Right cardiac atrium (tissue), 5 donors: ENCODE measurements around the gene NBPF9. TPM values are rescaled to one million over a fixed set of nuclear protein-coding genes. Genes with fewer than 3 reads are reported as not detected.
"Not testable (repeated sequence)": the region's sequence is repeated elsewhere in the genome, so short reads cannot be mapped to it uniquely, and the experiment has no call there.

Experiments used
- ATAC-seq, 2 donors: fragments of 200-7000 bp; cut with Tn5 transposase; one replicate each; pipeline versions ENCODE4 v1.8.0 to v1.9.1; 2020; ENCODE audit warnings: moderate library complexity in 2 of 2, mild to moderate bottlenecking in 1 of 2
- DNase-seq, 3 donors: peaks; one replicate each; pipeline ENCODE4 v3.0.0-alpha.2; 2020
- H3K27ac ChIP-seq: one replicate; pipeline ENCODE4 v1.5.1; 2013; ENCODE audit warnings: mild to moderate bottlenecking, low read length, control low read depth, moderate library complexity
- H3K27me3 ChIP-seq: one replicate; pipeline ENCODE4 v1.6.1; 2013; ENCODE audit not compliant: control insufficient read depth, insufficient read depth
- H3K4me1 ChIP-seq: one replicate; pipeline ENCODE4 v1.6.1; 2013; ENCODE audit warnings: low read length; ENCODE audit not compliant: control insufficient read depth, insufficient read depth
- H3K4me3 ChIP-seq: one replicate; pipeline ENCODE4 v1.5.1; 2013; ENCODE audit warnings: low read length, control low read depth
- H3K9me3 ChIP-seq: one replicate; pipeline ENCODE4 v1.6.1; 2013; ENCODE audit warnings: low read length; ENCODE audit not compliant: control insufficient read depth
- WGBS: extraction: QIAGEN DNeasy Blood & Tissue Kit; methylation state at CpG from one replicate; pipeline ENCODE4 v1.1.7; 2013; 5-methylcytosine and 5-hydroxymethylcytosine counted together
- intact Hi-C, 4 donors: fragments of 100-400 bp; cut with DNase I; formaldehyde crosslinking; loops; one replicate each; pipeline versions ENCODE4 v1.11.0 to v1.14.0; 2022 to 2023
- long read RNA-seq, 4 donors: library from polyadenylated mRNA; unstranded; transcript quantifications; one replicate each; pipeline ENCODE4 v2.0.0, GENCODE V29; 2020 to 2021
- polyA plus RNA-seq: library from polyadenylated mRNA; stranded (reverse); fragments of 200-250 nt; gene quantifications from one replicate; pipeline ENCODE4 v1.2.3, GENCODE V29; 2013
- total RNA-seq, 4 donors: library from RNA; stranded (reverse); fragmentation: NEBNext Ultra II Directional; extraction: Animal tissue kit (Norgen Biotek cat#: 25700); gene quantifications; one replicate each; pipeline ENCODE4 v1.2.1, GENCODE V29; 2021
- donor health status: healthy with polysubstance abuse.
- donor health status: DM: no; HTN: yes; CAD: no.
- donor health status: DM: no; HTN: no; CAD: no.
- donor health status: DM: no; HTN: yes; CAD: no; lungs with severe emphysema.
- donor health status: DM: yes; HTN: yes; CAD: no.

NBPF9 gene
- 10 to 100 TPM in 1 of 4 donors, 1 to 10 TPM in 3; 6.1 to 11.1 (median 7.2) TPM for total RNA-seq
- polyA plus RNA-seq: 4.8 TPM
- long read RNA-seq, donor 1, partial matches to known transcripts: 1 of 13 reads
- long read RNA-seq, donor 1, other reads (novel, unspliced or antisense): 12 of 13 reads
- long read RNA-seq, donor 2, partial matches to known transcripts: 0 of 5 reads
- long read RNA-seq, donor 2, other reads (novel, unspliced or antisense): 5 of 5 reads
- long read RNA-seq, donor 3, partial matches to known transcripts: 10 of 40 reads
- long read RNA-seq, donor 3, other reads (novel, unspliced or antisense): 30 of 40 reads
- long read RNA-seq, donor 4, partial matches to known transcripts: 2 of 9 reads
- long read RNA-seq, donor 4, other reads (novel, unspliced or antisense): 7 of 9 reads

GRCh38 chr1:149103109-149104081 is at the start of gene NBPF9:
Gene NBPF9, minus strand, starts transcription at chr1:149103551. Its CDS starts 21,412 bp downstream, at chr1:149082139.
- ATAC-seq: peak; percentile 100
- DNase-seq: peak; percentile 66 to 89 (median 89)

GRCh38 chr1:149149909-149150308 is 46.6 kb upstream of the NBPF9 start:
- ATAC-seq, H3K4me3 ChIP-seq, H3K27me3 ChIP-seq, H3K4me1 ChIP-seq, intact Hi-C loops, H3K27ac ChIP-seq, DNase-seq, H3K9me3 ChIP-seq: not testable (repeated sequence)
- WGBS: 87% methylated on average over 4 of the region's 4 CpGs

More at GRCh38 chr1:149103109-149104081, at the start of gene NBPF9:
- H3K27me3 ChIP-seq, intact Hi-C loops, H3K9me3 ChIP-seq, H3K4me1 ChIP-seq: not testable (repeated sequence)
- Histone ChIP-seq H3K4me3 (peak within 1 kb of the TSS; percentile 46), H3K27ac (peak within 1 kb of the TSS; percentile 30)
- WGBS: under 1% methylated on average over 28 of the region's 85 CpGs

GRCh38 chr1:149137585-149137984 is 34.2 kb upstream of the NBPF9 start:
- not testable (repeated sequence) for ATAC-seq, DNase-seq
- WGBS: 78% methylated on average over 2 of the region's 2 CpGs

GRCh38 chr1:149130938-149131337 is 27.6 kb upstream of the NBPF9 start:
- H3K4me3 ChIP-seq, intact Hi-C loops, ATAC-seq, H3K9me3 ChIP-seq, H3K27me3 ChIP-seq, H3K4me1 ChIP-seq, H3K27ac ChIP-seq: not testable (repeated sequence)
- 94% methylated on average over 7 of the region's 7 CpGs for WGBS
- DNase-seq: peak in 1 of 3 donors; percentile 12

More at GRCh38 chr1:149137585-149137984, 34.2 kb upstream of the NBPF9 start:
- H3K4me3 ChIP-seq, H3K4me1 ChIP-seq, intact Hi-C loops, H3K9me3 ChIP-seq, H3K27me3 ChIP-seq, H3K27ac ChIP-seq: not testable (repeated sequence)

- ATAC-seq, H3K4me3 ChIP-seq, DNase-seq, H3K27ac ChIP-seq, intact Hi-C loops, H3K9me3 ChIP-seq, H3K27me3 ChIP-seq, H3K4me1 ChIP-seq: not testable (repeated sequence)
- no CpG with 5 or more reads among the region's 17 CpGs for WGBS
Observed at GRCh38 chr1:149129245-149129644, 25.9 kb upstream of the NBPF9 start.

GRCh38 chr1:149126555-149127145 is 23.3 kb upstream of the NBPF9 start:
- H3K4me1 ChIP-seq, H3K27me3 ChIP-seq, ATAC-seq, H3K4me3 ChIP-seq, DNase-seq, H3K27ac ChIP-seq, intact Hi-C loops, H3K9me3 ChIP-seq: not testable (repeated sequence)
- WGBS: 84% methylated on average over 6 of the region's 6 CpGs

- DNase-seq (peak in 2 of 3 donors; percentile 29 to 59), ATAC-seq (peak in 1 of 2 donors; percentile 60)
- H3K4me1 ChIP-seq, H3K27me3 ChIP-seq, H3K9me3 ChIP-seq, H3K27ac ChIP-seq, H3K4me3 ChIP-seq, intact Hi-C loops: not testable (repeated sequence)
- WGBS: 13% methylated on average over 10 of the region's 15 CpGs
Observed at GRCh38 chr1:149123948-149124926, 20.9 kb upstream of the NBPF9 start.

- intact Hi-C loops: not testable (repeated sequence)
Observed at GRCh38 chr1:149112828-149113227, 9.5 kb upstream of the NBPF9 start.

GRCh38 chr1:149110343-149110742 is 7.0 kb upstream of the NBPF9 start:
- H3K9me3 ChIP-seq, ATAC-seq, DNase-seq, H3K4me1 ChIP-seq, H3K4me3 ChIP-seq, H3K27ac ChIP-seq, intact Hi-C loops, H3K27me3 ChIP-seq: not testable (repeated sequence)
- 85% methylated on average over 1 of the region's 2 CpGs for WGBS

More at GRCh38 chr1:149112828-149113227, 9.5 kb upstream of the NBPF9 start:
- WGBS: 45% methylated on average over 1 of the region's 3 CpGs
- H3K9me3 ChIP-seq, H3K27ac ChIP-seq, H3K4me1 ChIP-seq, DNase-seq, ATAC-seq, H3K4me3 ChIP-seq, H3K27me3 ChIP-seq: not testable (repeated sequence)

GRCh38 chr1:149102574-149102973 is 777 bp downstream of the NBPF9 start:
- H3K4me1 ChIP-seq, DNase-seq, intact Hi-C loops, H3K27me3 ChIP-seq, H3K9me3 ChIP-seq, H3K4me3 ChIP-seq, H3K27ac ChIP-seq: not testable (repeated sequence)
- peak; percentile 69 to 84 for ATAC-seq
- 2% methylated on average over 8 of the region's 16 CpGs for WGBS
